GM23338 (cell line): Measurements from ENCODE around the gene TMEM187. TPM values are rescaled to one million over a fixed set of nuclear protein-coding genes. Genes with fewer than 3 reads are reported as not detected.

Experiments used
- ATAC-seq: fragments of 200-7000 bp; cut with Tn5 transposase; 3 replicates; pipeline ENCODE4 v1.9.1; 2020
- DNase-seq: peaks from one replicate; pipeline ENCODE4 v3.0.0-alpha.2; 2015; ENCODE audit warnings: low spot score
- H2AFZ ChIP-seq: fragments of 200-600 bp; sonication (generic); 2 replicates; pipeline ENCODE4 v1.8.0; 2016; ENCODE audit warnings: antibody characterized with exemption, mild to moderate bottlenecking, moderate library complexity
- H3F3A ChIP-seq: fragments of 200-600 bp; sonication (generic); replicated peaks from 2 replicates; pipeline ENCODE4 v1.8.0; 2017; ENCODE audit warnings: antibody characterized with exemption, mixed run types, low read depth
- H3K27ac ChIP-seq: fragments of 200-600 bp; sonication (generic); 2 replicates; pipeline ENCODE4 v1.6.1; 2016; ENCODE audit warnings: low read depth
- H3K27me3 ChIP-seq: fragments of 200-600 bp; sonication (generic); 2 replicates; pipeline ENCODE4 v1.8.0; 2016; ENCODE audit warnings: mild to moderate bottlenecking, mixed run types, moderate library complexity; ENCODE audit not compliant: insufficient read depth
- H3K36me3 ChIP-seq: fragments of 200-600 bp; sonication (generic); 2 replicates; pipeline ENCODE4 v1.8.0; 2016; ENCODE audit warnings: mild to moderate bottlenecking; ENCODE audit not compliant: insufficient read depth
- H3K4me1 ChIP-seq: fragments of 200-600 bp; sonication (generic); 2 replicates; pipeline ENCODE4 v1.8.0; 2016; ENCODE audit warnings: mild to moderate bottlenecking, moderate library complexity; ENCODE audit not compliant: insufficient read depth
- H3K4me2 ChIP-seq: fragments of 200-600 bp; sonication (generic); 2 replicates; pipeline ENCODE4 v1.7.1; 2017; ENCODE audit warnings: mixed run types
- H3K4me3 ChIP-seq: fragments of 200-600 bp; sonication (generic); 2 replicates; pipeline ENCODE4 v1.6.1; 2016; ENCODE audit warnings: mixed run types
- H3K79me2 ChIP-seq: fragments of 200-600 bp; sonication (generic); replicated peaks from 2 replicates; pipeline ENCODE4 v1.8.0; 2017; ENCODE audit warnings: mild to moderate bottlenecking; ENCODE audit not compliant: insufficient read depth
- H3K9me2 ChIP-seq: fragments of 200-600 bp; sonication (generic); 2 replicates; pipeline ENCODE4 v1.8.0; 2017; ENCODE audit not compliant: insufficient read depth
- H4K20me1 ChIP-seq: fragments of 200-600 bp; sonication (generic); replicated peaks from 2 replicates; pipeline ENCODE4 v1.8.0; 2017; ENCODE audit warnings: mild to moderate bottlenecking; ENCODE audit not compliant: insufficient read depth
- H3K27ac Mint-ChIP-seq: 2 replicates; pipeline ENCODE4 v1.8.0; 2020; ENCODE audit warnings: inconsistent platforms, mild to moderate bottlenecking, moderate library complexity, mixed read lengths
- H3K27me3 Mint-ChIP-seq: 3 replicates; pipeline ENCODE4 v1.8.0; 2022; ENCODE audit warnings: low read depth, mild to moderate bottlenecking, moderate library complexity, mixed read lengths, inconsistent platforms; ENCODE audit not compliant: insufficient read depth, poor library complexity
- H3K36me3 Mint-ChIP-seq: 3 replicates; pipeline ENCODE4 v1.8.0; 2021; ENCODE audit warnings: low read depth, mild to moderate bottlenecking, inconsistent platforms, moderate library complexity, mixed read lengths
- H3K4me1 Mint-ChIP-seq: 3 replicates; pipeline ENCODE4 v1.8.0; 2020; ENCODE audit warnings: mild to moderate bottlenecking, inconsistent platforms, mixed read lengths
- H3K4me3 Mint-ChIP-seq: 3 replicates; pipeline ENCODE4 v1.8.0; 2021; ENCODE audit warnings: moderate library complexity, mild to moderate bottlenecking, inconsistent platforms, mixed read lengths
- H3K9me3 Mint-ChIP-seq: 3 replicates; pipeline ENCODE4 v1.8.0; 2020; ENCODE audit warnings: moderate library complexity, mild to moderate bottlenecking, inconsistent platforms, mixed read lengths
- CREB1 ChIP-seq: fragments of 250-450 bp; sonication (Bioruptor Pico); IDR thresholded peaks from 2 replicates; pipeline ENCODE4 v1.5.0; 2020; ENCODE audit warnings: low read depth, mild to moderate bottlenecking, moderate library complexity
- EZH2 ChIP-seq: fragments of 200-600 bp; sonication (generic); IDR thresholded peaks from one replicate; pipeline ENCODE4 v1.8.0; 2017; ENCODE audit warnings: antibody characterized with exemption, mild to moderate bottlenecking, low read depth; ENCODE audit not compliant: unreplicated experiment
- ZNF114 ChIP-seq: fragments of 250-450 bp; sonication (Bioruptor Pico); IDR thresholded peaks from 2 replicates; pipeline ENCODE4 v1.5.0; 2020; ENCODE audit warnings: mild to moderate bottlenecking, moderate library complexity
- long read RNA-seq: library from polyadenylated mRNA; unstranded; transcript quantifications from one replicate; pipeline ENCODE4 v2.0.0, GENCODE V29; 2020; ENCODE audit not compliant: unreplicated experiment
- polyA plus RNA-seq: library from polyadenylated mRNA; unstranded; fragments of >200 nt; fragmentation: Nextera tagmentation; extraction: Ambion mirVana; gene quantifications from 2 replicates; pipeline ENCODE4 v1.2.1, GENCODE V29; 2016
- total RNA-seq: library from RNA; depleted of rRNA; stranded (reverse); fragments of >200 nt; shearing (Covaris generic); gene quantifications from 2 replicates; pipeline ENCODE4 v1.2.3, GENCODE V29; 2014; rRNA removed
- TF ChIP-seq, protein P1 (sequence below), 2 experiments: fragments of 200-600 bp in 1 of 2; sonication (generic) in 1 of 2; conservative IDR thresholded peaks; 2 replicates each; pipeline versions ENCODE4 v1.5.1 to v1.6.1; 2016 to 2017; ENCODE audit warnings: antibody characterized with exemption in 2 of 2, low read depth in 2 of 2, mild to moderate bottlenecking in 2 of 2, moderate library complexity in 1 of 2

Gene TMEM187, protein sequence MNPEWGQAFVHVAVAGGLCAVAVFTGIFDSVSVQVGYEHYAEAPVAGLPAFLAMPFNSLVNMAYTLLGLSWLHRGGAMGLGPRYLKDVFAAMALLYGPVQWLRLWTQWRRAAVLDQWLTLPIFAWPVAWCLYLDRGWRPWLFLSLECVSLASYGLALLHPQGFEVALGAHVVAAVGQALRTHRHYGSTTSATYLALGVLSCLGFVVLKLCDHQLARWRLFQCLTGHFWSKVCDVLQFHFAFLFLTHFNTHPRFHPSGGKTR
- total RNA-seq (4.4 and 9.7 TPM in 2 replicates), polyA plus RNA-seq (2.4 and 2.5 TPM in 2 replicates)
- long read RNA-seq, transcript TMEM187-201 (2 exons, 1,880 nt): major isoform, 13 of 13 reads
- long read RNA-seq, partial matches to known transcripts: 0 of 13 reads
- long read RNA-seq, other reads (novel, unspliced or antisense): 0 of 13 reads

DNA sequence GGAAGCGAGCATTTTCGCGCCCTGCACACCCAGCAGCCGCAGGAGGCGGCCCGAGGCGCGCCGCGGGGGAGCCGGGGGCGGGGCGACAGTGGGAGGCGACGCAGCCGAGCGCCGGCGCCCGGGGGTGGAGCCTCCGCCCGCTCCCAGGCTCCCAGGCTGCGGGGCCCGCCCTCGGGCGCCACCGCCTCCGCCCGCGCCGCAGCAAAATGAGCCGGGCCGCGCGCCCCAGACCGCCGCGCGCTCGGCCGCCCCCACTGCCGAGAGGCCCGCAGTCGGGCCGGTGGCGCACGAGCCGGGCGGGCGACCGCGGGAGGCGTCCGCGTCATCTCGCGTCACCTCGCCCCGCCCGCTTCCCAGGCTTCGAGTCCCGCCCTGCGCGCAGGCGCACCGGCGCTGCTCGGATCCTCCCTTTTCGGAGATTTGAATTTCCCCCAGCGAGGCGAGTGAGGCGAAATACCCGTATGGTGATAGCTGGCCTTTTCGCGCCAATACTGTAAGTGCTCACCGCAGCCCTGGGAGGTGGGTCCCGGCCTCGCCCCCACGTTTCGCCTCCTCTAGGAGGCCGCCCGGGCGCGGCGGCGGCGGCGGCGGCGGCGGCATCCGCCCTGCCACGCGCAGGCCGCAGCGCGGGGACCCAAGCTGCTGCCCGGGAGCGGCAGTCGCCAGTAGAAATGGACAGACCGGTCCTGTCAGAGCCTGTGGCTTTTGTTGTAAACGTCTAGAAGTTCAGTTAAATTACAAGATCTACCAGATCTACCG is at the start of gene TMEM187:
TMEM187 (plus strand) TSS at position 387 of the 759 bp plus-strand sequence. CDS start 9,309 bp downstream, outside the sequence.
- Mint-ChIP-seq H3K9me3 (no peaks in the 10 kb centered on the region; the same call in 2 of the 3 replicates), H3K4me1 (peaks cover 24% of the 10 kb centered on the region), H3K27me3 (peaks cover 3% of the 10 kb centered on the region), H3K4me3 (peak within 1 kb of the TSS; percentile 100), H3K27ac (peak within 1 kb of the TSS; percentile 100), H3K36me3 (peaks cover 12% of the 10 kb centered on the region)
- H3K27ac ChIP-seq: peak within 1 kb of the TSS; percentile 99
- no peaks in the 10 kb centered on the region for H3K9me2 ChIP-seq
- peak within 1 kb of the TSS; percentile 85 for H3K4me3 ChIP-seq
- H3K4me1 ChIP-seq: peaks cover 12% of the 10 kb centered on the region
- H3K27me3 ChIP-seq: no peaks in the 10 kb centered on the region
- DNase-seq (peak; percentile 89), ATAC-seq (peak; percentile 25)
- H4K20me1 ChIP-seq: peaks cover 11% of the 10 kb centered on the region; the same call in 1 of the 2 replicates
- H3K36me3 ChIP-seq: no peaks in the 10 kb centered on the region
- H2AFZ ChIP-seq: no peak within 1 kb of the TSS
- H3K79me2 ChIP-seq: peaks cover 30% of the 10 kb centered on the region
- peak; percentile 87 for TF ChIP-seq CREB1
- TF ChIP-seq ZNF114 (CRISPR knock-in tag): no peak
- peak within 1 kb of the TSS; percentile 88 for H3K4me2 ChIP-seq
- 0 out of 2 replicates have a peak, but pooled peaks cover 4% of the 10 kb centered on the region for H3F3A ChIP-seq

DNA sequence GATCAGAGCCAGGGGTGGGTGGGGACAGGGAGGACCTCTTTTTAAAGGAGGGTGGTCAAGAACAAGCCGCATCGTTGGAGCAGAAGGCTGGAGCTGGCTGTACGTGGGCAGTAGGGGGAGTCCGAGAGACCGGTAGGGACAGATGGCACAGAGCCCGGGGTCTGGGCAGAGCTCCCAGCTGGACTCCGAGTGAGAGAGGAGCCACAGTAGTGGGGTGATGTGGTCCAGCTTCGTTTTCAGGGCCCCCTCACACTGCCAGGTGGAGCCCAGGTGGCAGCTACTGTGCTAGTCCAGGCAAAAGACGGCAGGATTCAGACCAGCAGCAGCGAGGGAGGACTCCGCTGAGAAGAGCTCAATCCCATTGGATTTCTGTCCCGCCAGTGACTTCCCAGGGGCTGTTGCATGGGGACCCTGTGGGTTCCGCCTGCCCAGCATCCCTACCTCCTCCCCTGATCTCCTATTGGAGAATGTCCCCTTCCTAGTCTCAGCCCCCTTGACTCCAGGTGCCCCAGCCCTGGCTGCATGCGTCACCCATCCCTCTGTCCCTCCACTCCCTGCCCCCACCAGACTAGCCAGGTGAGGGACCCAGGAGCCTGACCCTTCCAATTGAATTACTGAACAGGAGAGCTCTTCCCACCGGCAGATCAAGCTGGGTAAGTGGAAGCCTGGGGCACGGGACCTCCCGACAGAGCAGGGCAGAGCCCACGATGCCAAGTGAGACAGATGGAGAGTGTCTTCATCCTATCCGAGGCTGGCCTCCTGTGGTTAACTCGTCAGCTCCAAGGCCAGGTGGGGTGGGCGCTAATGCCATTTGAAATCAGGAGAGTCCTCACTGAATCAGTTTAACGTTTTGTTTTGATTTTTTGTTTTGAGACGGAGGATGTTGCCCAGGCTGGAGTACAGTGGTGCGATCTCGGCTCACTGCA is 49.4 kb upstream of the TMEM187 start:
- no peak overlapping the region; the same call in 2 of the 3 replicates for H3K4me3 Mint-ChIP-seq

More for the DNA sequence above, 49.4 kb upstream of the TMEM187 start:
- DNase-seq (peak; percentile 32), ATAC-seq (peak; percentile 17)
- H3K27me3 Mint-ChIP-seq: peaks cover 7% of the 10 kb centered on the region
- peaks cover 20% of the 10 kb centered on the region for H3K4me1 Mint-ChIP-seq
- TF ChIP-seq, protein P1, sequence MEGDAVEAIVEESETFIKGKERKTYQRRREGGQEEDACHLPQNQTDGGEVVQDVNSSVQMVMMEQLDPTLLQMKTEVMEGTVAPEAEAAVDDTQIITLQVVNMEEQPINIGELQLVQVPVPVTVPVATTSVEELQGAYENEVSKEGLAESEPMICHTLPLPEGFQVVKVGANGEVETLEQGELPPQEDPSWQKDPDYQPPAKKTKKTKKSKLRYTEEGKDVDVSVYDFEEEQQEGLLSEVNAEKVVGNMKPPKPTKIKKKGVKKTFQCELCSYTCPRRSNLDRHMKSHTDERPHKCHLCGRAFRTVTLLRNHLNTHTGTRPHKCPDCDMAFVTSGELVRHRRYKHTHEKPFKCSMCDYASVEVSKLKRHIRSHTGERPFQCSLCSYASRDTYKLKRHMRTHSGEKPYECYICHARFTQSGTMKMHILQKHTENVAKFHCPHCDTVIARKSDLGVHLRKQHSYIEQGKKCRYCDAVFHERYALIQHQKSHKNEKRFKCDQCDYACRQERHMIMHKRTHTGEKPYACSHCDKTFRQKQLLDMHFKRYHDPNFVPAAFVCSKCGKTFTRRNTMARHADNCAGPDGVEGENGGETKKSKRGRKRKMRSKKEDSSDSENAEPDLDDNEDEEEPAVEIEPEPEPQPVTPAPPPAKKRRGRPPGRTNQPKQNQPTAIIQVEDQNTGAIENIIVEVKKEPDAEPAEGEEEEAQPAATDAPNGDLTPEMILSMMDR (conservative IDR thresholded peaks at IDR 0.05; ENCODE audit: low read depth in 2 of 2): peak in 1 of 2 experiments; percentile 44; a peak in 2 of 4 replicates
- TF ChIP-seq EZH2: no peak
- Histone ChIP-seq H2AFZ (no peak overlapping the region), H3K9me2 (no peaks in the 10 kb centered on the region), H3K79me2 (no peaks in the 10 kb centered on the region), H3K4me2 (no peak overlapping the region), H3K36me3 (no peaks in the 10 kb centered on the region), H3K27me3 (no peaks in the 10 kb centered on the region), H3K27ac (no peak overlapping the region), H3F3A (no peaks in the 10 kb centered on the region), H3K4me1 (peaks cover 7% of the 10 kb centered on the region; the same call in 1 of the 2 replicates), H4K20me1 (no peaks in the 10 kb centered on the region), H3K4me3 (no peak overlapping the region)
- H3K9me3 Mint-ChIP-seq: no peaks in the 10 kb centered on the region
- peaks cover 7% of the 10 kb centered on the region; the same call in 2 of the 3 replicates for H3K36me3 Mint-ChIP-seq
- no peak overlapping the region for H3K27ac Mint-ChIP-seq
